HG03039 (cell line): ENCODE results near the gene HLA-DQB2.
"Not testable (repeated sequence)": the region's sequence is repeated elsewhere in the genome, so short reads cannot be mapped to it uniquely, and the experiment has no call there.

Experiments used
- ATAC-seq: cut with Tn5 transposase; IDR thresholded peaks from one replicate; pipeline ENCODE4 v1.9.1; 2021; ENCODE audit warnings: mild to moderate bottlenecking, moderate library complexity; ENCODE audit not compliant: unreplicated experiment

HLA-DQB2 gene

DNA sequence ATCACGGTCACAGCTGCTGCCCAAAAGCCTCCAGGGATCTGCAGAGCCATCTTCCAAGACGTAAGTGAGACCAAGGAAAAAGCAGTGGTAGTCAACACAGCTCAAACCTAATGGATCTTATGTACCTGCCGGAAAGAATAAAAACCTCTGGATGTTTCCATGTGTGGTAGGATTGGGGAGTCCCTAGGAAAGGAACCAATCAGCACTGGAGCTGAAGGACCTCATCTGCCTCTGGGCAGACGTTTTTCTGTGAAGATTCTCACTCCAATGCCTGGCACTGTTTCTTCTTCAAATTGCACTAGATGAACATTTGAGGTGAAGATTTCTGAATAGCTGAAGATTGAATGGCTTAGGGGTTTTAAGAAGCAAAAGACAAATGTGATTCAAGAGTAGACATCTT, at the start of gene HLA-DQB2:
Gene HLA-DQB2, minus strand, starts transcription at position 112 of the 400 bp plus-strand sequence. Its CDS starts 62 bp downstream, at position 50.
- ATAC-seq = no peak

DNA sequence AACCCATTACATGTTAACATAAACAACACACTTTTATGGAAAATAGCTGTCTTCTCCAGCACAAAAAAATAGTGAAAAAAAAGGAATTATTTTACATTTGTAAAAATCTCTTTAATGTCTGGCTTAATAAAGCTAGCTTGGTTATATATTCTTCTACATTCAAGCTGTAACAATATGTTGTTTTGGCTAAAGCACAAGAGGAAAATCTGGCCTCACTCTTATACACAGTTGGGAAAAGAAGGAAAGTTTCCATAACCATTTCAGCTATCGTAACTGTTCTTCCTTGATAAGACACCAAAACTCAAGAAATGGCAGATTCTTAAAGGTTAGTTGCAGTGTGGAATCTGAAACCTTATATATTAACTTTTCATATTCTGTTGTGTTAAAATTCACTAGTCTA, 45.8 kb upstream of the HLA-DQB2 start:
- no peak for ATAC-seq

DNA sequence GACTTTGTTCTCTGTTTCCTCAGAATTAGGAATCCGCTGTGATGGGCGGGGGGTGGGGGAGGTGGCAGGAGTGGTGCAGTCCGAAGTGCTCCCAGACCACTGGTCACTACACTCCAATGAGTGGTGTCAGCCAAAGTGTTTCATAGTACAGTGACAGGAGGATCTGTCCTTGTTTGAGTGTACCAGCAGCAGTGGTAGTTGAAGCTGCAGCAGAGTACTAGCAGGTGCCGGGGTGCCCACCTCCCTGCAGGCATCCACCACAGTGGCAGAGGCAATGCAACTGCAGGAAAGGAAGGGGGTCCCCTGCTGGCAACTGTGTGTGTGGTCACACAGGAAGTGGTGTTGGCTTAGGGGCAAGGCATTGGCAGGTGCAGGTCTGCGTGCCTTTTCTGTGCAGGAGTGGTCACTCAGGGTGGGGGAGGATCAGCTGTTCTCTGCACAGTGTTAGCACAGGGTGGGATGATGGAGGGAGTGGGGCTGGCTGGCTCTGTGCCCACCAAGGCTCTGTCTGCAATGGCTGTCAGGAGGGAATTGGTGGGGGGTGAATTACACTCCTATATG, 43.8 kb upstream of the HLA-DQB2 start:
- no peak for ATAC-seq

DNA sequence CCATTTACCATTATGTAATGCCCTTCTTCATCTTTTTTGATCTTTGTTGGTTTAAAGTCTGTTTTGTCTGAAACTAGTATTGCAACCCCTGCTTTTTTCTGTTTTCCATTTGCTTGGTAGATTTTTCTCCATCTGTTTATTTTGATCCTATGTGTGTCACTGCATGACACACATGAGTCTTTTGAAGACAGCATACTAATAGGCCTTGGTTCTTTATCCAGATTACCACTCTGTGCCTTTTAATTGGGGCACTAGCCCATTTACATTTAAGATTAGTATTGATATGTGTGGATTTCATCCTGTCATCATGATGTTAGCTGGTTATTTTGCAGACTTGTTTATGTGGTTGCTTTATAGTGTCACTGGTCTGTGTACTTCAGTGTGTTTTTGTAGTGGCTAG, 42.1 kb upstream of the HLA-DQB2 start:
- ATAC-seq = not testable (repeated sequence)

DNA sequence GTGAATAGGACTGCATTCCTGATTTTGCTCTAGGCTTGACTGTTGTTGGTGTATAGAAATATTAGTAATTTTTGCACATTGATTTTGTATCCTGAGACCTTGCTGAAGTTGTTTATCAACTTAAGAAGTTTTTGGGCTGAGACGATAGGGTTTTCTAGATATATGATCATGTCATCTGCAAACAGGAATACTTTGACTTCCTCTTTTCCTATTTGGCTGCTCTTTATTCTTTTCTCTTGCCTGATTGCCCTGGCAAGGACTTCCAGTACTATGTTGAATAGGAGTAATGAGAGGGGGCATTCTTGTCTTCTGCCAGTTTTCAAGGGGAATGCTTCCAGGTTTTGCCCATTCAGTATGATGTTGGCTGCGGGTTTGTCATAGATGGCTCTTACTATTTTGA, 40.1 kb upstream of the HLA-DQB2 start:
- ATAC-seq = no peak

DNA sequence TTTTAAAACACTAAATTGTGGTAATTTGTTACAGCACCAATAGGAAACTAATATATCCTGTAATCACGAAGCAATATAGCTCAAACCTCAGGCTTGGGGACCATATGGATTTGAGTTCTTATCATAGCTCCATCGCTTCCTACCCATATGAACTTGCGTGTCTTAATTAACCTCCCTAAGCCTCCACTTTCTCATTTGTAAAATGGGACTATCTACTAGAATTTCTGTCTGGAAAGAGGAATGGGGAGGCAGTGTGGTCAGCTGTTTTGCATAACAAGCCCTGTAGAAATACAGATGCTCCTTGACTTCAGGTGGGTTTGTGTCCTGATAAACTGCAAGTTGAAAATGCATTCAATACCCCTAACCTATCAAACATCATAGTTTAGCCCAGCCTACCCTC, 36.4 kb upstream of the HLA-DQB2 start:
- ATAC-seq = no peak

DNA sequence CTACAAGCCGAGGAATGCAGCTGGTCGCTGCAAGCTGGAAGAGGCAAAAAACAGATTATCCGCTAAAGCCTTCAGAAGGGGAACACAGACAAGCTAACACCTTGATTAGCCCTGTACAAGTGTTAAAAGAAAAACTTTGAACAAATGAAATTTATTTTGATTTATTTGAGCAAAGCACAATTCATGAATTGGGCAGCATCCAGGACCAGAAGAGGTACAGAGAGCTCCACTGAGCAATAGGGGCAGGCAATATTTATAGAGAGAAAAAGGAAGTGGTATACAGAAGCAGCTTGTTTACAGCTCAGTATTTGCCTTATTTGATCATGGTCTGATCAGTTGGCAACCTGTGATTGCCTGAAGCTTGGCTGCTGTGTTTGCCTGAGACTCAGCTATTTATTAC, 35.8 kb upstream of the HLA-DQB2 start:
- no peak for ATAC-seq

DNA sequence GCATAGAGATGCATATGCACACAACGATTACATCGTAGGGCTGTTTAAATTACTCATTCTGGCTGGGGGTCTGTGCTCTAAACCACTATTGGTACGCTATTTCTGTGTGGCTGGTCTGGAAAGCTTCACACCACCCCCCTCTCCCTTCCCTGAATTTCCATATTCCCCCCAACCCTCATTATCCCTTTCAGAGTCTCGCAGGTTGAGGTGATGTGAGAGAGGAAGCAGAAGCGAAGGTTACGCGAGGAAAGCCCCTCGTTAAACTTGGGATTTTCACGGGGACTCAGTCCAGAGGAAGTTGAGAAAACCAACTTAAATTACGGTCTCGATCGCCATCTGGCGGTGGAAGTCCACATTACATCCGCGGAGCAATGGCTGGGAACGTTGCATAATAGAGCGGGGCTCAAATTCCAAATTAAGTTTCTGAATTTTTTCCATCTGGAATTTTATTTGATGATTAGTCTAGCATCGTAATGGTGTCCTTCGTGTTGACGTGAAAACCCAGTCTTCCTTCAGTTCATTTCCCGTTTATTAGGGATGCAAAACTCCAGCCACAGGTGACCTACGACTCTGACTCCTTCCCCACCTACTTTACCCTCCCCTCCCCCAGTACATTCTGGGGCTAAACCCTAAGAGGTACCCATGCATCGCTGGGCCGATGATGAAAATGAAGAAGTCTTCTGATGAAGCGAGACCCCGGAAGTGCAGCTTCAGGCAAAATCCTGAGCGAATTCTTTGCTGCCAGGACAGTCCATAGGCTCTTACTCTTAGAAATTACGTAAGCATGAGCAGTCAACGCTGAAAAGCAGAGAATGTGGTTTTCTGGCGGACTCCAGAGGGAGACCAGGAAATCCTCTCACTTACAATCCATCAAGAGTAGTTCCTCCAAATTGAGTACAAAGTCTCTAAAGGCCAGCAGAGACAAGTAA, 33.8 kb upstream of the HLA-DQB2 start:
- ATAC-seq = no peak

DNA sequence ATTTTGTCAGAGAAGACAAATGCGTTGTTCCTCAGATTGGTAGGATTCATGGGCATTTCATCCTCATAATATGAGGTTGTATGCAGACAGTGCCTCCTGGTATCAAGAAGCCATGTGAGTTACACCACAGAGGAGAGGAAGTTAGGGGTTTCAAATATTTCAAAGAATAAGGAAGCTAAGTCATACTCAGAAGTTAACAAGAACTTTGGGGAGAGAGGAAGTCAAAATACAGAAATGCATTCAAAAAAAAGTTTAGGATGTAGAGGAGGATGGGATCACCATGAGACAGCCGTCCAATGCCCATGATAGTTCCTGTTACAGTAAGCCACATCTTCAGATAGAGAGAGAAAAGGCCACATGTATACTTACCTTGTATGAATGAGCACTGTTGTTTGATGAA, 31.2 kb upstream of the HLA-DQB2 start:
- ATAC-seq = no peak

DNA sequence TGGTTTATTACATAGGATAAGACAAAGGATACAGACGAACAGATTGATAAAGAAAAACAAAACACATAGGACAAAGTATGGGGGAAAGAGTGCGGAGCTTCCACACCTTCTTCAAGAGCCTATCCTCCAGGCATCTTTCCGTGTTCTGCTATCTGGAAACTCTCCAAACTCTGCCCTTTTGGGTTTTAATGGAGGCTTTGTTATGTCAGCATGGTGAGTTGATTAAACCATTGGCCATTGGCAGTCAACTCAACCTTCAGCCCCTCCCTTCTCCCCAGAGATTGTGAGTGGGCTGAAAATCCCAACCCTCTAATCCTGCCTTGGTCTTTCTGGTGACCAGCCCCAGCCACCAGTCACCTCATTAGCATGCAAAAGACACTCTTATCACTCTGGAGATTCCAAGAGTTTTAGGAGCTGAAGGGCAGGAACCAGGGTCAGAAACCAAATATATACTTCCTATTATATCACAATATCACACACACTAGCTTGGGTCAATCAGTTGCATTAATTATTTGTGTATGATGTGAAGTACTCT, 29.6 kb upstream of the HLA-DQB2 start:
- no peak for ATAC-seq

DNA sequence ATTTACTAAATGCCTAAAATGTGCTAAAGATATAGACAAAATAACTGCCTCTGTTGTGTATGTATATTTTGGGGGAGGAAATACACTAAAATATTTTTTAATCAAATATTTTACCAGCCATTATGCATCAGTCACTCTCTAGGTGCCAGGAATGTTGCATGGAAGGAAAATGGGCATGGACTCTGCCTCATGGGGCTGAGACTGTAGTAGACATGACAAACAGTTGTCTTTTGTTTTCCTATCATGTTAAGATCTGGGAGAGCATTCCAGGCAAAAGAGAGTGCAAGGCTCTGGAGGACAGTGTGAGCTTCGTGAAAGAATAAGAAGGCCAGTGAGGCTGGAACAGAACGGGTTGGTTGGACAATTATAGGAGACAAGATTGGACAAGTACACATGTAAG, 27.0 kb upstream of the HLA-DQB2 start:
- ATAC-seq = no peak

DNA sequence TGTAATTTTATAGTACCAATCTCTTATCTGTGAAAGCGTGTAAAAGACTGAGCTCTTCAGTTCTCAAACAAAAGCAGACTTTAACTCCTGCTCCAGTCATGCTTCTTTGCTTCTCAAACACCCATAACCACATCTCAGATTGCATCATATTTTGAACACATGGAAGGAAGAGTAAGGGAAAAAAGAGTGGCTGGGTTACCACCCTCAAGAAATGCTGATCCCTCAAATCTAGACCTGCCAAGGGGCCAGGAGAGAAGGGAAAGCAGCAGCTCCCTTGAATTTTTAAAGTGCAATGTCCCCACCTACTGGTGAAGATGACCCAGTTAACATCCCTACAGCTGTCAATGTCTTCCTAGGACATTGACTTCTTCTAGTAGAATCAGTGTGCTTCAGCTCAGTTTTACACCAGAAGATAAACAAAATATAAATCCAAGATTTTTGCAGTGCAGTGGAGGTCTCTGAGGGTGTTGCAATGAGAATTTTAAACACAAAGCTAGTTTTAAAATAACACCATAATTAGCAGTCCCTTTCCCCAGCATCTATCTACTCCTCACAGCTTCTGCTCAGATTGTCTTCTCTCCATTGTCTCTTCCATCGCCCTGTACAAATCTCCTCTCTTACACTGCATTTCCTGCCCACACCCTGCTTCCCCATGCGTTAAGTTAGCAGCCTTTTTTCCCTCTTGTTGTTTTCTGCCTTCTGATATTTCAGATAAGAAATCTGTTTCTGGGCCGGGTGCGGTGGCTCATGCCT, 22.6 kb upstream of the HLA-DQB2 start:
- no peak for ATAC-seq

DNA sequence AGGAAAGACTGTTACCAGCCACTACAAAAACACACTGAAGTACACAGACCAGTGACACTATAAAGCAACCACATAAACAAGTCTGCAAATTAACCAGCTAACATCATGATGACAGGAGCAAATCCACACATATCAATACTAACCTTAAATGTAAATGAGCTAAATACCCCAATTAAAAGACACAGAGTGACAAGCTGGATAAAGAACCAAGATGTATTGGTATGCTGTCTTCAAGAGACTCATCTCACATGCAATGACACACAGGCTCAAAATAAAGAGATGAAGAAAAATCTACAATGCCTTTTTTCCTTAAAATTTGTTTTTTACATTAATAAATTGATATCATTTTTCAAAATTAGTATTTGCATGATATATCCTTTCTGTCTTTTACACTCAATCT, 19.6 kb upstream of the HLA-DQB2 start:
- not testable (repeated sequence) for ATAC-seq

DNA sequence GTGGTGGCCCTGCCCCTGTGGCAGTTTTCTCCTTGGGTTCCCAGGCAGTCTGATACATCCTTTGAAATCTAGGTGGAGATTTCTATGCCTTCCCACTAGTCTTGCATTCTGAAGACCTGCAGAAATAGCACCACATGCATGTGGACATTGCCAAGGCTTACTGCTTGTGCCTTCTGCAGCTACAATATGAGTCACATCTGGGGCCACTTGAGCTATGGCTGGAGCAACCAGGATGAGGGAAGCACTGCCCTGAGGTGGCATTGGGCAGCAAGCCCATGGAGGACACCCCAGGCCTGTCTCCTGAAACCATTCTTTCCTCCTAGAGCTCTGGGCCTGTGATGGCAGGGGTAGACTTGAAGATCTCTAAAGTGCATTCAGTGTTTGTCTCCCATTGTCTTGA, 15.7 kb upstream of the HLA-DQB2 start:
- no peak for ATAC-seq

DNA sequence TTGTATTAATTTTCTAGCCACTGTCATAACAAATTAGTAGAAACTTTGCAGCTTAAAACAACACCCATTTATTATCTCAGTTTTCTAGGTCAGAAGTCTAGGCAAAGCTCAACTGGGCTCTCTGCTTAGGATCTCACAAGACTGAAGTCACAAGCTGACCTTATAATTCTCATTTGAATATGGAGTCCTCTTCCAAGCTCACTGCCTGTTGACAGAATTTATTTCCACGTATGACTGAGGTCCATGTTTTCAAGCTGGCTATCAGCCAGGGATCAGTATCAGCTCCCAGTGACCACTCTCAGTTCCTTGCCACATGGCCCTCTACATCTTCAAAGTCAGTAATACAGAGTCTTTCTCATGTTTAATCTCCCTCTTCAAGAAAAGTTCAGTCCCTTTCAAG, 11.7 kb upstream of the HLA-DQB2 start:
- no peak for ATAC-seq

DNA sequence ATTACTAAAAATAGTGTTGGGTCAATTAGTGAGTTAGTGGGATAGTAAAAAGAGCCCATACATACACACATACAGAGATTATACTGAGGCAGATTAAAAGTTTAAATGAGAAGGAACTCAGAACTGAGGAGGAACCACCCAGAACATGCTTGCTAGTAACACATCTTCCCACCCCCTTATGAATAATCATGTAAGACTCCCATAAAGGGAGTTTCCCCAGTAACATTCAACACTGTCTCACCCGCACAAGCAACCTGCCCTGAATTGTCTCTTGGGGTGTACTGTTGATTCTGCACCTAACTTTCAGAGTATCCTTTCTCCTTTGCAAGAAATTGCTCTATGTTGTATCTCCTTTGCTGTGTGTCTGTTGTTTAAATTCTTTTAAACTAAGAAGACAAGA, 11.1 kb upstream of the HLA-DQB2 start:
- no peak for ATAC-seq

DNA sequence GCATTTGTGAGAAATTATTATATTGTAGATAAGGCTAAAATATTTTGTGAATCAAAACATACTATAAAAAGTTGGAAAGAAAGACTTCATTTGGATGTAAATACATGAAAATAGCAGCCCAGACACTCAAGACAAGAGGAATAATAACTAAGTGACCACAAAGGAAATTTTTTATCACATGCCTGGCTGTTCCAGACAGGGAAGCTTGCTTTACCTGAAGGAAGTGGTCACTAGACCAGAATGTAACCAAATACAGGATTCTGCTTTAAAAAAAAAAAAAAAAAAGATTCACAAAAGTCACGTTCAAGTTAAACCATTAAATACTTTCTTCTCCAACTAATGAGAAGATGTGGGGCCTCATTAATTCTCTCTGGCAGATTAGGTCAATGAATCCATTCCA, 9.3 kb upstream of the HLA-DQB2 start:
- no peak for ATAC-seq

DNA sequence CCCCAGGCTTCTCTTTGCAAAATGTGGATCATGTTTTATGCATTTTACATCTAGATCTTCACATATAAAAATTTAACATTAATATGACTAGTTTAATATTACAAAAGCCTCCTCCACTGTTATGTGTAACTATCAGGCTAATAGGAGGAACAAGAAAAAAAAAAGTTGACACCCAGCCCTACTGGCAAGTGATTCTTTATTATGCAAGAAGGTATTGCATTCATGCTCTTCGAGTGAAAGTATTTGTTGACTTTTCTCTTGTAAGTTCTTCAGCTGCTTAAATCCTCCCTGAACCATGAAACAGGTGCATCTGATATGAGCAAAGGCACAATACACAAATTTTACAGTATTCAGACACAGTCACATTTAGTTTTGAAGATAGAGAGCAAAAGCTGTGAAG, 716 bp upstream of the HLA-DQB2 start:
- no peak for ATAC-seq

DNA sequence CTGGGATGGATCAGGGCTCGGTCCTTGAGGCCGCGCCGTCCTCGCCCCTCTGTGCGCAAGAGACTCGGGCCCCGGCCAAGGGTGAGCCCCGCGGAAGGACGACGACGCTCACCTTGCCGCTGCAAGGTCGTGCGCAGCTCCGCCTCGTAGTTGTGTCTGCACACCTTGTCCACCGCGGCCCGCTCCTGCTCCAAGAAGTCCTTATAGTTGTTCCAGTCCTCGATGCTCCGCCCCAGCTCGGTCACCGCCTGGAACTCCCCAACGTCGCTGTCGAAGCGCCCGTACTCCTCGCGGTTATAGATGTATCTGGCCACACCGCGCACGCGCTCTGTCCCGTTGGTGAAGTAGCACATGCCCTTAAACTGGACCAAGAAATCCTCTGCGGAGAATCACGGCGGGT, 1.8 kb downstream of the HLA-DQB2 start:
- no peak for ATAC-seq

DNA sequence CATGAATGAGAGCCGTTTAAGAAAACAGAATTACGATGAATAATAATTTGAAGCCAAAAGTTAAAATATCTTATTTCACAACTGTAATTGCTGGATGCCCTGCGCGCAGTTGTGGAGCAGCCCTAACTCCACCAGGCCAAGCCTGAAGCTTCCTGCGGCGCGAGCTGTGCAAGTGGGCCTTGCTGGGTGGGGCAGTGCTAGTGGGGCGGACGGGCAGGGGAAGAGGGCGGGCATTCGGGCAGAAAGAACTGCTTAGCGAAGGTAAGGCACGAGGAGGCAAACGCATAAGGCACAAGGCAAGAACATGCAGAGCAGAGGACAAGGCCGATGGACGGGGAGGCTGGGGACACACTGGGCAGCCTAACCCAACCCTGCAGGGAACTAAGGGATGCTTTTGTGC, 2.3 kb downstream of the HLA-DQB2 start:
- no peak for ATAC-seq

DNA sequence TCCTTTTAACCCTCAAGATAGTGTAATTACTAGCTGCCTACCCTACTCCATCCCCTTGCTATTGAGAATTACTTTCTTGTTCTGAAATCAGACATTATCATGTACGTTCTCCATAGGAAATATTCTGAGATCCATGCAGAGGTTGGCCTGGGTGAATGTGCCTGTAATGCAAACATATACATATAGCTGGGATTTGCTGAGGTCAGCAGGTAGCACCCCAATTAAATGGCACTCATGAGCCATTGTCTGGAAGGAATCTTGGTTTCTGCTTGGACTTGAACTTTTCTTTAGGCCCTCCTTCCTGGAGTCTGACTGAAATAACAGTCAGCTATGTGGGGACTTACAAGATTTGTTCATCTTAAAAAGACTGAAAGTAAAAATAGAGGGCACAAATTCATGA, 3.7 kb downstream of the HLA-DQB2 start:
- ATAC-seq = no peak

DNA sequence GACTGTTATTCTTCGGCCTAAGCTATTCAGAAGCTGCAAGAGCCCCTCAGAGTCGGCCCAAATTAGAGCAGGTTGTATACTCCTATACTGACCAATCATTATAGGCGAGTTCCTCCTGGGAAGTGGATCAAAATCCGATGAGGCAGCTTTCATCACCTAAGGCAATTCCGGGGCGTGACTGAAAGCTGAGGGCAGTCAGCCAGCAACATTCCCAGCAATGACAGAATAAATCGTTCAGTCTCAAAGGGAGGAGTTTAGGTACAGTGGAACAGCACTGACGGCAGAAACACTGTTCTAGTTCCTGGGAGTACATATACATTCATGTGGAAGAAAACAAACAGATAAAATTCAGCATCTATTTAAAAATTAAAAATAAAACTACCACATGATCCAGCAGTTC, 10.8 kb downstream of the HLA-DQB2 start:
- no peak for ATAC-seq
